HUES64 (cell line): ENCODE measurements around the gene TXNDC11.

ENCODE experiments used
- H3K27ac ChIP-seq: 2 replicates; pipeline ENCODE4 v1.7.0; 2013; ENCODE audit warnings: low read depth, low read length, inconsistent platforms
- H3K27me3 ChIP-seq: 2 replicates; pipeline ENCODE4 v1.6.1; 2013; ENCODE audit warnings: mild to moderate bottlenecking, low read length; ENCODE audit not compliant: insufficient read depth
- H3K36me3 ChIP-seq: 2 replicates; pipeline ENCODE4 v1.6.1; 2013; ENCODE audit warnings: mild to moderate bottlenecking, low read length; ENCODE audit not compliant: insufficient read depth
- H3K4me1 ChIP-seq: 2 replicates; pipeline ENCODE4 v1.6.1; 2013; ENCODE audit warnings: mild to moderate bottlenecking, low read length, moderate library complexity; ENCODE audit not compliant: insufficient read depth
- H3K4me3 ChIP-seq: 2 replicates; pipeline ENCODE4 v1.5.1; 2013; ENCODE audit warnings: mild to moderate bottlenecking, low read length, moderate library complexity
- H3K9ac ChIP-seq: 2 replicates; pipeline ENCODE4 v1.6.1; 2013; ENCODE audit warnings: mild to moderate bottlenecking, low read depth, low read length
- H3K9me3 ChIP-seq: 2 replicates; pipeline ENCODE4 v1.6.1; 2013; ENCODE audit warnings: low read depth, low read length; ENCODE audit not compliant: insufficient read depth
- WGBS: fragments of 150-250, 120-280 bp; methylation state at CpG from one replicate; pipeline ENCODE4 v1.1.7; 2013; ENCODE audit warnings: missing lambda C conversion rate; 5-methylcytosine and 5-hydroxymethylcytosine counted together

The TXNDC11 gene

GRCh38 chr16:11687601-11688519 is 54.8 kb downstream of the TXNDC11 start:
- no peak overlapping the region for H3K4me3 ChIP-seq
- H3K9me3 ChIP-seq, result no peaks in the 10 kb centered on the region
- H3K27me3 ChIP-seq, result no peaks in the 10 kb centered on the region
- no peak overlapping the region for H3K27ac ChIP-seq
- peaks cover 58% of the 10 kb centered on the region for H3K36me3 ChIP-seq
- WGBS, result 94% methylated on average over 12 of the region's 13 CpGs
- no peak overlapping the region for H3K9ac ChIP-seq
- H3K4me1 ChIP-seq, result no peaks in the 10 kb centered on the region; the same call in 1 of the 2 replicates

- H3K4me1 ChIP-seq, result no peaks in the 10 kb centered on the region; the same call in 1 of the 2 replicates
- no peaks in the 10 kb centered on the region for H3K9me3 ChIP-seq
- no peaks in the 10 kb centered on the region for H3K27me3 ChIP-seq
- no peak overlapping the region for H3K9ac ChIP-seq
- peaks cover 57% of the 10 kb centered on the region for H3K36me3 ChIP-seq
- WGBS, result 92% methylated on average over 5 of the region's 6 CpGs
- no peak overlapping the region for H3K4me3 ChIP-seq
- H3K27ac ChIP-seq, result no peak overlapping the region
Measured at GRCh38 chr16:11686713-11687380, 55.8 kb downstream of the TXNDC11 start.

DNA sequence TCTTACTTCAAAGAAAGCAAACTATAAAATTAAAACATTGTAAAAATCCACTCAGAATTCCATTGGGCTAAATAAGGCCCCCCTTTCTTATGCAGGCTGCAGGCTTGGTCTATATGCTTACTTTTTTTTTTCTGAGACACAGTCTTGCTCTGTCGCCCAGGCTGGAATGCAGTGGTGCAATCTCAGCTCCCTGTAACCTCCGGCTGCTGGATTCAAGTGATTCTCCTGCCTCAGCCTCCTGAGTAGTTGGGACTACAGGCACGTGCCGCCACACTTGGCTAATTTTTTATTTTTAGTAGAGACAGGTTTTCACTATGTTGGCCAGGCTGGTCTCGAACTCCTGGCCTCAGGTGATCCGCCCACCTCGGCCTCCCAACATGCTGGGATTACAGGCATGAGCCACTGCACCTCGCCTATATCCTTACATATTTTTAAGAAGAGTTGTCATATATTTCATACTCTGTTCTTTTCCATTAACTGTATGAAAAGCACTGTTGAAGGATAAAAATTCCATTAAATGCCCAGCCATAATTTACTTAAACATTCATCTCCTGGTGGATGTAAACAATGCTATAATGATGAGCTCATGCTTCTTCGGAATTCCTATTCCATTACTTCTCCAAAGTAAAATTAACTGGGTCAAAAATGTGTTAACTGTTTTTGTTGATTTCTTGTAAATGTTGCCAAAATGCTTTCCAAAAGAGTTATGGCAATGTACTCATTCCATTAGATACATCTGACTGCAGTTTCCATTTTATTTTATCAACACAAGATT is 56.6 kb downstream of the TXNDC11 start:
- no peak overlapping the region for H3K27ac ChIP-seq
- H3K27me3 ChIP-seq, result no peaks in the 10 kb centered on the region
- no peaks in the 10 kb centered on the region; the same call in 1 of the 2 replicates for H3K4me1 ChIP-seq
- peaks cover 53% of the 10 kb centered on the region for H3K36me3 ChIP-seq
- H3K9ac ChIP-seq, result no peak overlapping the region
- H3K9me3 ChIP-seq, result no peaks in the 10 kb centered on the region
- WGBS, result 95% methylated on average over 7 of the region's 9 CpGs
- H3K4me3 ChIP-seq, result no peak overlapping the region

DNA sequence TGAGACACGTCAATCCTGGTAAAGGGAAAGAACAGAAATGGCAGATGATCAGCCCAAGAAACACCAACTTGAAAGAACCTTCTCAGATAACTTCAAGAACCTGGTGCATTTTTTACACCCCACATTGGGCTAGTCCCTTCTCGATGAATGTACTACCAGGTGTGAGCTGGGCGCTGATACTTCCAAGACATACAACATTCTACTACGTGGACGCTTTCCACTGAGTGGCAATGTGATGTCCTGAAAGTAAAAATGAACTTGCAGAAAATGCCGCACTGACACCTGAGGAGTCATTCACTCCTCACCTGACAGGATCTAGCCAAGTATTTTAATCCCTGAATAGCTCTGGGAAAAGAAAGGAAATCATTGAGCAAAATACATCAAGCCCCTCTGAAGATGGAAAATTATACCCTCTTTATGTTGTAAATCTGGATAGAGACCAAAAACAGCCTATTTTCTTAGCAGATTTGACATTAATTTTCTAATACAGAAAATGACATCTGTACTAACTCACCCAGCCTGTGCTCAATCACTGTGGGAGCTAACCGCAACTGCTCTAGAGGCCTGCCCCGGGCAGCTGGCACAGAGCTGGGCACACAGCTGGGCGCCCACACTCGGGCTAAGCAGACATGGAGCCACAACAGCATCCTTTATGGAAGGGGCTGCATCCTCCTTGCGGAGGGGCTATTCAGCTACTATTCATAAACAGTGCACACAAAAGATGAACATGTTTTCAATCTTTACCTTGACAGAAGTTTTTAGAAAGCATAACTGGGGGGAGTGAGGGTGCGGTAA is 58.2 kb downstream of the TXNDC11 start:
- H3K4me1 ChIP-seq, result no peaks in the 10 kb centered on the region
- peaks cover 58% of the 10 kb centered on the region for H3K36me3 ChIP-seq
- WGBS, result 97% methylated on average over 12 of the region's 12 CpGs
- no peak overlapping the region for H3K4me3 ChIP-seq
- H3K9ac ChIP-seq, result no peak overlapping the region
- no peaks in the 10 kb centered on the region for H3K9me3 ChIP-seq
- H3K27me3 ChIP-seq, result no peaks in the 10 kb centered on the region
- H3K27ac ChIP-seq, result no peak overlapping the region

GRCh38 chr16:11683145-11683544 is 59.5 kb downstream of the TXNDC11 start:
- Histone ChIP-seq H3K4me1 (no peaks in the 10 kb centered on the region), H3K9me3 (no peaks in the 10 kb centered on the region), H3K4me3 (no peak overlapping the region), H3K9ac (no peak overlapping the region), H3K27me3 (no peaks in the 10 kb centered on the region), H3K27ac (no peak overlapping the region), H3K36me3 (peaks cover 62% of the 10 kb centered on the region)
- 95% methylated on average over 11 of the region's 11 CpGs for WGBS

DNA sequence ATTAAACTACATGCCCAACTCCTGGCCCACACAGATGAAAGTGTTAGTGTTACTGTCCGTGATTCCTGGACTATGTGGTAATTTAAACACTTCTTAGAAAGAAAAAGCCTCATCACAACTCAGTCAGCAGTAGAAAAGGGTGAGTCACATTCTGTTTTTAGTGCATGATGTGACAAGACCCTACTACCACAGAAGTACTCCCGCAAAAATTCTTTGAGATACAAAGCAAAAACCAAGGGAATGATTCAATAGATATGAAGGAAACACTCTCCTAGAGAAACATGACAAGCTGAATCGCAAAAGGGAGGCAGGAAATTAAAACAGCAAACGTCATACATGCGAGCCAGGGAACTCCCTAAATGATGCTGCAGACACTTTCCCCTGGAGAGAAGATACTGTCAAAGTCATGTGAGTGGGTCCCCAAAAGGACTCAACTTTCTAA is 60.0 kb downstream of the TXNDC11 start:
- H3K4me3 ChIP-seq, result no peak overlapping the region
- no peak overlapping the region for H3K9ac ChIP-seq
- no peaks in the 10 kb centered on the region for H3K27me3 ChIP-seq
- H3K27ac ChIP-seq, result no peak overlapping the region
- 94% methylated on average over 3 of the region's 5 CpGs for WGBS
- H3K9me3 ChIP-seq, result no peaks in the 10 kb centered on the region
- H3K4me1 ChIP-seq, result no peaks in the 10 kb centered on the region
- peaks cover 62% of the 10 kb centered on the region for H3K36me3 ChIP-seq

- 88% methylated on average over 11 of the region's 12 CpGs for WGBS
- H3K27me3 ChIP-seq, result no peaks in the 10 kb centered on the region
- H3K36me3 ChIP-seq, result peaks cover 62% of the 10 kb centered on the region
- H3K9me3 ChIP-seq, result no peaks in the 10 kb centered on the region
- no peak overlapping the region for H3K27ac ChIP-seq
- H3K4me1 ChIP-seq, result no peaks in the 10 kb centered on the region
- H3K9ac ChIP-seq, result no peak overlapping the region
- H3K4me3 ChIP-seq, result no peak overlapping the region
Measured at GRCh38 chr16:11681976-11682654, 60.5 kb downstream of the TXNDC11 start.

DNA sequence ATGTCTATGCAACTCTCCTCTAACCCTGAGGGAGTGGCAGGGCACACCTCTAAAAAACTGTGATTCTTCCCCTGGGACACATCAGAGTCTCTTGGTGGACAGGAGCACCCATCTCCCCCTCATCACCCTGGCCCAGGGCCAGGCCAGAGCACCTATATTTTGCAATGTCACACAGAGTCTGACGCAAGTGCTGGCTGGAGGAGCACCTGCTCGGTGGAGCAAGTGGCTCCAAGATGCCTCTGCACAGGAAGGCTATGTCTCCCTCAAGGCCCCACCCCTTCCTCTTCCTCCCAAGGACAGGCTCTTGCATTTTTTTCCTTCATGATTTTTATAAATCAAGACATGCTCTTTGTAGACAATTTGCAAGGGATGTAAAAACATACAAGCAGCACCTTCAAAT is 61.1 kb downstream of the TXNDC11 start:
- Histone ChIP-seq H3K36me3 (peaks cover 62% of the 10 kb centered on the region), H3K9ac (no peak overlapping the region), H3K4me1 (no peaks in the 10 kb centered on the region), H3K9me3 (no peaks in the 10 kb centered on the region), H3K27me3 (no peaks in the 10 kb centered on the region), H3K27ac (no peak overlapping the region), H3K4me3 (no peak overlapping the region)
- WGBS, result 93% methylated on average over 2 of the region's 2 CpGs

DNA sequence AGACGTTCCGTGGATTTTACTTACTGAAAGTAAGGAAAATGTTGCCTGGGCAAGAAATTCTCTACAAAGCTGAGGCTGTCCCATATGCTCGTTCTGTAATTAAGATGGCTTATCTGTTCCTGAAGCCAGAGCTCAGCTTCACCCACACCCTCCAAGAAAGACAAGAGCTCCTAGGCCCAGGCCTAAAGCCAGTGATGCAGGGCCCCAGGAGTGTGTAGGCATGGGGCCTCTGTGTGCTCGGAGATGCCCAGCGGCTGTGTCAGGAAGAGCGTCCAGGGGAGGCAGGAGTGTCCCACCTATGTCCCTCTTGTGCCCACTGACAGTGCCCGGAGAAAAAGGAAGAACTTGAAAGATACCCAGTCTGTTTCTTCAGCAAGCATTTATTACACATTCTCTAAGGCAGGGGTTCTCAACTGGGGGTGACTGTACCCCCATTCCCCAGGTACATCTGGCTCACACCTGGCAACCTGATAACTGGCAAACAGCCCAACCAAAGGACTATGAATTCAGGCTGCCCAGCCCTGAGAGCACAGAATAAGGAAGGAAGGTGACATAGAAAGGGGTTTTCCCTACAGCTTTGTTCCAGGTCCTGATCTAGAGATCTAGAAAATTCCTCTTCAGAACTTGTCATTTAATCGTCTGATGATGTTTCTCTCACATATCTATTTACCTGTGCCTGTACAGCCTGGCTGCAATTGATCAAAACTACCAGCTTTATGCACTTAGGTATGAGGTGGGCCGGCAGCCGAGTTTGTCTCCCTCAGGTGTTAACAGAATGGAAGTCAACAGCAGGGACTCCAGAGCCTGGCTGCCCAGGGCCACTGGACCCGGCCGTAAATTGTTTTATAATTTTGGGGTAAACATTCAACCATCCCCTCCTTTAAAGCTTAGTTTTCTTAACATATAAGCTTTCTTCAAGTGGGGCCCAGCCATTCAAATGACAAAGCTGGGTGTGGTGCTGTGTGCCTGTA is 62.4 kb downstream of the TXNDC11 start:
- Histone ChIP-seq H3K36me3 (peaks cover 67% of the 10 kb centered on the region), H3K9ac (no peak overlapping the region)

More for the DNA sequence above, 62.4 kb downstream of the TXNDC11 start:
- Histone ChIP-seq H3K27ac (no peak overlapping the region), H3K4me3 (no peak overlapping the region), H3K9me3 (no peaks in the 10 kb centered on the region), H3K4me1 (no peaks in the 10 kb centered on the region), H3K27me3 (no peaks in the 10 kb centered on the region)
- WGBS, result 93% methylated on average over 10 of the region's 12 CpGs
